Activated T-cell treated with anti-CD3 and anti-CD28 coated beads for 24 hours (primary cell): ENCODE data around the gene HOXB8.

Source experiments
- DNase-seq: peaks from one replicate; pipeline ENCODE4 v3.0.0-alpha.2; 2020; ENCODE audit warnings: low read depth

HOXB8 gene

DNA sequence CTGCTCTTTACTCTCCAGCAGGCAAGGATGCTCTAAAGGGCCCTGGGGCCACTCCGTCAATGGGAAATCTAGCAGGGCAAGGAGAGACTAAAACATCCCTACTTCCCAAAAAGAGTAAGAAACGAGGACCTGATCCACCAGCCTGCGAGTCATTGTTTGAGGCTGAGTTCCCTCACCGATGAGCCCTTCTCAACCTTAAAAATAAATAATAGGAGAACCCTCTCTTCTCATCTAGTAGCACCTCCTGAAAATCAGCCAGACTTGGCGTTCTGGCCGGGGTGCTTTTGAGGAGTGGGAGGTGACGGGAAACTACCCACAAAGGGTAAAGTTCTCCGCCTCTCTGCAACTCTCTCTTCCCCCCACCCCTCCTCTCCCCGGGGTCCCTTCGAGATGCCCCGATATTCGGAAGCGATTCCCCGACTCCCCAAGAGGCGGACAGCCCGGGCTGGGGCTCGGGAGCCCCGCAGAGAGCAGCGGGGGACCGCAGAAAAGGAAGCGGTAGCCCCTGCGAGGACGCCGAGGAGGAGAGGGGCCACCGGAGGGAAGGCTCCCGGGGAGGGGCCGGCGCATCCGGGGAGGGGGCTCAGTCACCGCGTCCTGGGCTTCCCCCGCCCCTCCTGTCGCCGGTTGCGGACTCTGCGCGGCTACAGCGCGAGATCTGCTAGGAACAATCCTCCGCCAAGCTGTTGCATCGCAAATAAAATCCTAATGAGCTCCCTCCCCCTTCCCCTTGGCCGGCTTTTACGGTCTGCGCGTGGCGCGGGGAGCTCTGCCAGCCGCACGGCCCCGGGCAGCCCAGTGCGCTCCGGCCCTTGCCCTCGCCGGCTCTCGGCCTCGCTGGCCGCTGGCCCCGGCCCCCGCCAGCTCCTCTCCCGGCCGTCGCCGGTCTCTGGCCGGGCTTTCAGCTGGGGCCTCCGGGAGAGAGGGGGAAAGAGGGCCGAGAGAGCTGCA is 9.7 kb upstream of the HOXB8 start:
- DNase-seq = no peak

DNA sequence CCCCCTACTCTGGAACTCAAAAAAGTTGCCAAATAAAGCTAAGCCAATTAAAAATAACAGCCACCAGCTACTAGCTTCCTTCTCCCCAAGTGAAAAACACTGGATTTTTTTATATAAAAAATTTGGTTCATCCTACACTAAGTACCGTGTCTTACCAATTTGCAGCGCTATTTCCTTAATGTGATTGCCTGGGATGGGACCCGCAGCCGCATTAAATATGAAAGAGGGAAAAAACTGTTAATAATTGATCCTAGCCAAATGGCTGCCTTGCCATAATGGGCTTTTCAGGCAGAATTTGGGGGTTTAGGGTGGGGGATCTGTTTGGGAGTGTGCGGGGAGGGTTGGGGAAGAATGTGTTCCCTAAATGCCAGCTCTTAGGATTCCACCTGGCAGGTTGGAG is 9.0 kb upstream of the HOXB8 start:
- no peak for DNase-seq

- DNase-seq = no peak
These were observed 8.5 kb upstream of the HOXB8 start for GRCh38 chr17:48623583-48623982.

DNA sequence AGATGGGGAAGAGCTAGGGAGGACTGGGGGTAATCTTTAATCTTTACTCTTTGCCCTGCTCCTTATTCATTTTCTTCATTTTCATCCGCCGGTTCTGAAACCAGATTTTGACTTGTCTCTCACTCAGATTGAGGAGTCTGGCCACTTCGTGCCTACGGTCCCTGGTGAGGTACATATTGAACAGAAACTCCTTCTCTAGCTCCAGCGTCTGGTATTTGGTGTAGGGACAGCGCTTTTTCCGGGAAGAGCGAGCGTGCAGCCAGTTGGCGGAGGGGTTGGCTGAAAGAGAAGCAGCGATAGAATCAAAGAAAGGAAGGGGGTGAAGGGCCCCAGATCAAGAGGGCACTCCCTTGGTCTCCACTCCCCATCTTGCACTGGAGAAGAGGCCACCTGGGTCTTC is 7.8 kb upstream of the HOXB8 start:
- no peak for DNase-seq

- DNase-seq = no peak
These were observed 6.6 kb upstream of the HOXB8 start for GRCh38 chr17:48621410-48622392.

- no peak for DNase-seq
These were observed 5.5 kb upstream of the HOXB8 start for GRCh38 chr17:48620461-48621139.

DNA sequence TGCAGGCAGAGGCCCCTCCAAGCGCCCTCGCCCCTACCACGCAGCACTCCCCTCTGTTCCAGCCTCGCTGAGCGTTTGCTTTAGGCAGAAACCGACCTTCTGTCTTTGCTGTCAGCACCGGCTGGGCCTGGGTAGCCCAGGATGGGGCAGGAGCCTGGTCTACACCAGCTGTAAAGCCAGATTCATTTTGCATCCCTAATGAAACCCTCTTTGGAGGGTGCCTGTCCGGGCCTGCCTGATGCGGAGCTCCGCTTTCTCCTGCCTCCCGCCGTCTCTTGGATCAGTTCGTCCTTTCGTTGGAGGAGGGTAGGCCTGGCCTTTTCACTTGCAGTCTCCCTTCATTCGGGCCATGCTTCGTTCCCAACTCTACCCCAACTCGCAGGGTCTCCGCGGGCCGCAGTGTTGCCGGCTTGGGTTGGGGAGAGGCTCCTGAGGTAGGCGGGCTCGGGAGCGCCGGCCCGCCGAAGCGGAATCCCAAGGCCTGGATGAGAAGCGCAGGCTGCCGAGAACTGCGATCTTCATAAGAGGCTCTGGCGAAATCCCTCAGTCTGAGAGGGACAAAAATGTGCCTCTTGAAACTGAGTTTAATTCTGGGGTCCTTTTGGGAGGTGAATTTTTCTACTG is 4.8 kb upstream of the HOXB8 start:
- no peak for DNase-seq

DNA sequence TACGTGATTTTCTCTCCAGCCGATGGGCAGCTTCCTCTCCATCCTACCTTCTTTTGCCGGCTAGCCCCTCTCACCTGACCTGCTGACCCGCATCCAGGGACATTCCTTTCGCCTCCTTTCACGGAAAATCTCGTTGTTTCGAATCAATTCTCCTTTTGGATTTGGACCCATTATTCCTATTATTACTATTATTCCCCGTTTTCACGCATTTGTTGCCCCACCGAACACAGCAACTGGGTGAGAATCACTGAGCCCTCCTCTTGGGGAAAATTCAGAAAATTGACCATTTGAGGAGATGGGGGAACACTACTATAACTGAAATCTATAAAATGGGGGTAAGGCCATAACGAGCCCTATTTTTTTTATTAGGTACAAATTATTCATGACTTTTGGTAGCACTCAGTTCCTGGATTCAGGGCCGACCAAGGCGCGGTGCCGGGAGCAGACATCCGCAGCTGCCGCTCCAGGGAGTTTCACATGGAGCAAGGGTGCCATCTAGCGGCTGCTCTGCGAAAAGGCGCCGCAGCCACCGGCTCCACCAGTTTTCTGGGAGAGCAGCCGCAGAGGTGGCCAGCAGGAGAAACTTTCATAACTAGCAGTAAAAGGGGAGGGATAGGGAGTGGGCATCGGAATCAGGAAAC is 3.3 kb upstream of the HOXB8 start:
- DNase-seq = peak; percentile 79

DNA sequence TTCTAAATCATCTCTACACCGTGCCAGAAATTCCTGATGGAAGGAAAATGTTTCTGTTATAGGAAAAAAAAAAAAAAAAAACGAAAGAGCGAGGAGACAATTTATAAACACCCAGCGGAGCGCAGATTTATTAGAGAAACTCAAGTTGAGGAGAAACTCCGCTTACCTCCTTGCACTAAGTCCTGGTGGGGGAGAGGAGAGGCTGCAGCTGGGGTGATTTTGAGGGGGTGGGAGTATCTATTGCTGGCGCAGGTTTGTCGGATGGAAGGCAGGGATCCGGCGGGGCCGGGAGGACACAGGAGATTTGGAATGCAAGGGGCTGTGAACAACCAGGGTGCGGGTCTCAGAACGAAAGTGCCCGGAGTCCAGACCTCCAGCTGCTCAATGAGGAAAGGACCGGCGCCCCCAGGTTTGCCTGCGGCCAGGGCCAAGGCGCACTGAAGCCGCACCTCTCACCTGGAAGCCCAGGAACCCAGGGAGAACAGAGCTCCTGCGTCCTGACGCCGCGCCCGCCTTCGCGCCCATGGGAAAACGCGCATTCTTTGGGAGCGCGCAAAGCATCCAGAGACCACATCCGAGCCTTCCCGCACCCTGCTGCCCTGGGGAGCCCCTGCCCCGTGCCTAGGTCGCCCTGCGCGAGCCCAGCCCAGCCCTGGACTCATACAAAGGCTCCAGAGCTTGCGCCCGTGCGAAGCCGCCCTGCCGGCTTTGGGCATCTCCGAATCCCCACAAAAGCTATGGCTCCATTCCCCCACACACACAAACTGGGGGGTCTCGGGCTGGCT is 2.6 kb upstream of the HOXB8 start:
- DNase-seq = no peak

GRCh38 chr17:48616717-48617470 is 1.8 kb upstream of the HOXB8 start:
- DNase-seq = no peak

DNA sequence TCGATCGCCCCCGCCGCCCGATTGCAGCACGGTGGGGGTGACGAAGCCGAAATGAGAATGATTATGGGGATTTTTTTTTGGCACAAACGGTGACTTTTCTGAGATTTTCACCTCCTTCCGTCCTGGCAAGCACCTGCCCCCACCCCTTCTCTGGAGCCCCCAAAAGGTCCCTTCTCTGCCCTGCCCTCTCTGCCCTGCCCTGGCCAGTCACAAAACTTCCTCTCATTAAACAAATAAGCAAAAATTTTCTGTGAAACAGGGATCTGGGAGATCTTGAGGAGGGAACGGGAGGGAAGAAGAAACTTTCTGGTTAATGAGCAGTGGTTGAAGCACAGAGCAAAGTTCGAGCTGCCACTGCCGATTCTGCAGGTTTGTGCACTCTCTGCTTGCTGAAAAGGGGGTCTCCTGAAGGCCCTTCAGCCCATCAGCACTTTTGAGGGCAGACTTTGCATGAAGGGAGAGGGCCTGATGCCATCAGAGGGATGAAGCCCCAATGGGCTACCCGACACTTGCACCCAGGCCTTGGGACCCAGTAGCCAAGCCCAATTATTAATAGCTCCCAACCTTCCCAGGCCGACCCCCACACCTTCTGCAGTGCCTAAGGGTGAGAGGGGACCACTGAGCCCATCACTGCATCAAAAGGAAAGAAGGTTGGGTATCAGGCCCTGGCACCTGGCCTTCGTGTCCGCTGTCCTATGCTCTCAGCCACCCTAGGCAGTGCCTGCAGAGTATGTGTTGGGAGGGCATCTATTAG is 1.0 kb upstream of the HOXB8 start:
- DNase-seq = no peak

DNA sequence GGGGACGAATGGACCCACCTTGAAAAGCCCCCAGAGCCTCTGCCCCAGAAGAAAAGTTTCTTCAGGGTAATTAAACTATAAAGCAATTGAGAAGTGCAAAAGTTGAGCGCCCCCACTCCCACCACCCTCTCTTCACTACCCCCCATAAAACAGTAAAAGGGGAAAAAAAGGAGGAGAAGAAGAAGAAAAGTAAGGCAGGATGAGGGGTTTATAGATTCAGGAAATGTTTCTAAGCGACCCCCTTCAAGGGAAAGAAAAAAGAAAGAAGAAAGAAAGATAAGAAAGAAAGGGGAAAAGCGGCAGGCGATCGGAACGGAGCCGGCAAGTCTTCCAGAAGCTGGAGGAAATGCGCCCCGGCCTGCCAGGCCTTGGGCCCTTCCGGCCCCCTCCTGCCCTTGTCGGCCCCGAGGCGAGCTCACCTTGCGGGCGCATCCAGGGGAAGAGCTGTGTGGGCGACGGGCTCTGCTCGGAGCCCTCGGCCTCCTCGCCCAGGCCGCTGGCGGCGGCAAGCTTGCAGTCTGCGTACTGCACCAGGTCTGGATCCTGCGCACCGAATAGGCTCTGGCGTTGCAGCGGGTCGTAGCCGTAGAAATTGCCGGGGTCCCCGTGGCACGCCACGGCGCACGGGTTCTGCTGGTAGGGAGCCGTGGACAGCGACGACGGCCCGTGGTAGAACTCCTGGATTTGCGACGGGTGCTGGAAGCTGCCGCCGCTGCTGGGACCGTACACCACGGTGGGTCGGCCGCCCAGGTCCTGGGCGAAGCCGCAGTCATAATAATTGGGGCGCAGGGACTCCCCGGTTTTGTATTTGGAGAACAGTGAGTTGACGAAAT is 1.0 kb downstream of the HOXB8 start:
- DNase-seq = no peak

GRCh38 chr17:48612854-48613691 is 2.0 kb downstream of the HOXB8 start:
- DNase-seq = no peak

DNA sequence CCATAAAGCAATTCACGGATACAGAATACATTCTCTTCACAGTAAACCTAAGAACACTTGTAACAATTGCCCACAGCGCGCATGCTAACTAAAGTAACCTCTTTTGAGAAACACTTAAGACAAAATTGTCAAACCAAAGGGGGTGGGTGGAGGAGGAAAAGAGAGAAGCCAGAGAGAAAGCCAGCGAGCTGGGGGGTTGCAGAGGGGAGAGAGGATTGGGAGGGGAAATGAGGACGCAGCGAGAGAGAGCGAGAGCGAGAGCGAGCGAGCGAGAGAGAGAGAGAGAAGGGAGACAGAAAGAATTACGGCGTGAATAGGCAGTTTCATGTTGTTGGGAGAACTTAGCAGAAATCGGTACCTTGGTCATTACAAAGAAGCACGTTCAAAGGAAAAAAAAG is 2.6 kb downstream of the HOXB8 start:
- no peak for DNase-seq

- no peak for DNase-seq
These were observed 3.2 kb downstream of the HOXB8 start for GRCh38 chr17:48611681-48612455.

DNA sequence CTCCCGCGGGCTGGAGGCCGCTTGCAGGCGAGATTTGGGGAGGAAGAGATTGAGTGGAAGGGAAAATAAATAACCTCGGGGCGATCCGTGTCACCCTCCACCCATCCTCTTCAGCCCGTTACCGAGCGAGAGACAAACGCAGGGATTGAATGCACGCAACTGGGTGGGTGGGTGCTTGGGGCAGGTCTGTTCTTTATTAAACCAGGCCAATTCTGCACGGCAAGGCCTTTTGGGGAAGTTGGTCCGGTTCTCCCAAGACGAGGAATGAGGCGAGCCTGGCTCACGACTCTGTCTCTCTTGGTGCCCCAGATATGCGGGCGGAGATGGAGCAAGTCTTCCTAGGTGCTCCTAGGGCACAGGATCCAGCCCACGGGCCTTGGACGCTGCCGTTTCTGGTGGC is 3.9 kb downstream of the HOXB8 start:
- no peak for DNase-seq
